GM19372 (cell line): Measurements from ENCODE around the gene SPC24.
"Not testable (repeated sequence)": the region's sequence is repeated elsewhere in the genome, so short reads cannot be mapped to it uniquely, and the experiment has no call there.

Source experiments
- ATAC-seq: cut with Tn5 transposase; IDR thresholded peaks from one replicate; pipeline ENCODE4 v1.9.1; 2021; ENCODE audit warnings: mild to moderate bottlenecking, low read depth, moderate library complexity; ENCODE audit not compliant: unreplicated experiment

SPC24 gene

DNA sequence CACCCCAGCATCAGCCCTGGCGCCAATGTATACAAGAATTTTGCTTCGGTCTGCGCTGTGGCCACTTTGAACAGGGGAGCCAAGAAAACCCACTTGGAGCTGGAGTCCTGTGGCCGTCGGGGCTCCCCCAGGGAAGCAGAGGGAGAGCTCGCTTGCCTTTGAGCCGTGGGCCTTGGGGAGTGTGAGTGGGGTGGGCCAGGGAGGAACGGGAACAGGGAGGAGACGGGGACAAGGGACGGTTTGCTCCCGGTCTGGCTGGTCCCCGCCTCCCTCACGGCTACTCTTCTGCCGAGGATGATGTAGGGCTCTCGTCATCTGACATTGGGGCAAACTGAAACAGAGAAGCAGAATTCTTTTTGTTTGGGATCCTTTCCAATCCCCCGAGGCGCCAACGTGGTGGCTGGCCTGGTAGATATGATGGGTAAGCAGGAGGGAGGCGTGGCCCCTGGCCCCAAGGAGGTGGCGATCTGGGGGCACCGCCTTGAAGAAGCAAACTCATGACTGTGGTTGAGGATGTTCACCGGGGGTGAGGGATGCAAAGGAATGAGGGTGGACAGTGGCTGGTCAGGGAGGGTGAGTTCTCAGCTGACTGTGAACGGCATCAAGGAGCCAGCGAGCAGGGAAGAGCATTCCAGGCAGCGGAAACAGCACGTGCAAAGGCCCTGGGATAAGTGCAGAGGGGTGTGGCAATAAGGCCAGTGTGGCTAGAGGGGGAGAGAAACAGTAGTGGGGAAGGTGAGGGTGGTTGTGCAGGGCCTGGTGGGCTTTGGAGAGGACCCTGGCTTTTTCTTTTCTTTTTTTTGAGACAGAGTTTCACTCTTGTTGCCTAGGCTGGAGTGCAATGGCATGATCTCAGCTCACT lies 10.9 kb upstream of the SPC24 start:
- ATAC-seq = no peak

DNA sequence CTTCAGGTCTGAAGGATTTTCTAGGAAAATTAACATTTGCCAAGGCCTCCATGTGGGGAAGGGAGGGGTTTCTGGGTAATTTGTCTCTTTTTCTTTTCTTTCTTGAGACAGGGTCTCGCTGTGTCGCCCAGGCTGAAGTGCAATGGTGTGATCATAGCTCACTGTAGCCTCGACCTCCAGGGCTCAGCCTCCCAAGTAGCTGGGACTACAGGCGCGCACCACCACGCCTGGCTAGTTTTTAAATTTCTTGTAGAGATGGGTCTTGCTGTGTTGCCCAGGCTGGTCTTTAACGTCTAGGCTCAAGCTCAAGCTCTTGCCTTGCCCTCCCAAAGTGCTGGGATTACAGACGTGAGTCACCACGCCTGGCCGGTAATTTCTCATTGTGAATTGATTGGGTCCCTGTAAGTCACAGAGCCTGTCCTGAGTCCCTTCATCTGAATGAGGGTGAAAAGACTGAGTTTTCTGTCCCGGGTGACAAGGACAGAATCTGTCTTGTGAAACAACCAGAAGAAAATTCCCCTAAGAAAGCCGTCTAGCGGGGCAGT lies 10.0 kb upstream of the SPC24 start:
- ATAC-seq = no peak

DNA sequence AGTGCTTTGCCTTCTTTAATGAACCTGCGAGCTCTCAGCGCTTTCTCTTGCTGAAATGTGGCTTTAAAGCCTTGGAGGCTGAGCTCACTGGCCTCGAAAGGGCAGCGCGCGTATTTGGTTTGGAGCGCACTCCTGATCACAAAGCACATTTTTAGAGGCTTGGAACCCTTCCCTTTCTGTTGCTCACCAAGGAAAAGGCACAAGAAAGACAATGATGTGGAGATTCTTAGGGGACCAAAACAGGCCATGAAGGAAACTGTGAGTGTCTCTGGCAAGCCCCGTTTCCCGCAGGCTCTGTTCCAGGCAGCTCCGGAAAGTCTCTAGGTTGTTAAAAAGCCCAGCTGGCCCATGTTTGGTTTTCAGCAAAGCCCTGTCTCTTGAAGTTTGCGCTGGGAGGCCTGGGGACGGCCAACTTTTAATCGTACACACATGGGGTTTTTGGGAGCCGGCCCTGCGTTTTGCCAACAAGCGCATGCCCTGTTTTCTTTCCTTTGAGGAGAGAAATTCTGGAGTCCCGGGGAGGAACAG lies 9.4 kb upstream of the SPC24 start:
- ATAC-seq = no peak

DNA sequence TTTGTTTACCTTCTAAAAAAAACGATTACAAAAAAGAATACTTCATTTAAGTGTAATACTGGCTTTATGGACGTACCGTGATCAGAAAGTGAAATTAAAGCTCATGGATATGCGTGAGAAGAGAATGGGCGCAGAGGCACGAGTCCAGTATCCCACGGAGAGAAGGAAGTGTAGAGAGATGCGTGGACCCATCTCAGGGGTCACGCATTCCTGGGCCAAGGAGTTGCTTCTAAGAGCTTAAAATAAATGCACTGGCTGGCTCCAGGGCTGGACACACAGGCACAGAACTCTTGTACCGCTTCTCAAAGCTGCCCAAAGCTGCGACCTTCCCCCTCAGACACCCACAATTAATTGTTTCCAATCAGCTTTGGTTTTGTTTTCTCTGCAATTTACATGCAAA lies 8.7 kb upstream of the SPC24 start:
- no peak for ATAC-seq

DNA sequence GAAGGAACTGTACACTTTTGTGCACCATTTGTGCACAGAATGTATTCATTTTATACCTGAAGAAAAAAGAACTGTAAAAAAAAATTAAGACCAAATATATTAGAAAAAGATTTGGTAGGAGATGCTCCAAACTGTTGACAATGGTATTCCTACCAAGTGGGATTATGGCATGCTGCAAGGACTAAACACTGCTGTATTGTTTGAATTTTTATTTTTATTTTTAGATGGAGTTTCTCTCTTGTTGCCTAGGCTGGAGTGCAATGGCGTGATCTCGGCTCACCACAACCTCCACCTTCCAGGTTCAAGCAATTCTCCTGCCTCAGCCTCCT lies 4.8 kb upstream of the SPC24 start:
- ATAC-seq = not testable (repeated sequence)

DNA sequence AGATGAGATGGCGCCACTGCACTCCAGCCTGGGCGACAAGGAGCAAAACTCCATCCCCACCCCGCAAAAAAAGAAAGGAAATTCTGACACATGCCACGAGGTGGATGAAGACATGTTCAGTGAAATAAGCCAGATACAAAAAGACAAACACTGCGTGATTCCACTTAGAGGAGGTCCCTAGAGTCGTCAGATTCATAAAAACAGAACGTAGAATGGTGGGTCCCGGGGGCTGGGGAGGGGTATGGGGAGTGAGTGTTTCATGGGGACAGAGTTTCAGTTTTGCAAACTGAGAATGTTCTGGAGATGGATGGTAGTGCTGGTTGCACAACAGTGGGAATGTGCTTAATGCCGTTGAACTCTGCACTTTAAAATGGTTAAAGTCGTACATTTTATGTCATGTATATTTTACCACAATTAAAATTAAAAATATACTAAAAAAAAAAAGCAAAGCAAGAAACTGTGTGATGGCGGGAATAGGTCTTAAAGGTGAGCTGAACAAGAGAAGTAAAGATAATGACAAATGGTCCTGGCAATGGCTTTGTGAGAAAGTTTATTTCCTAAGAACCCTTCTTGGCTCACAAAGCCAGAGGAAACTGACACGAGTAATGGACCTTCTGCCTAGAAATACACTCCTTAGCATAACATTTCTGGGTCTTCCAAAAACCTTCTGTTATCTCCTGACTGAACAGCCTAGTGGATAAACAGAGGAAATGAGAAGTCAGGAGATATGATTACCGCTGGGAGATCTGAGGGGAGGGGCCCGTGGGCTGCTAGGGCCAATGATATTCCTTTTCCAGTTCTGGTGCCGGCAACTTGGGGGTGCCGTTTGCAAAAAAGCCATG lies 4.2 kb upstream of the SPC24 start:
- no peak for ATAC-seq

DNA sequence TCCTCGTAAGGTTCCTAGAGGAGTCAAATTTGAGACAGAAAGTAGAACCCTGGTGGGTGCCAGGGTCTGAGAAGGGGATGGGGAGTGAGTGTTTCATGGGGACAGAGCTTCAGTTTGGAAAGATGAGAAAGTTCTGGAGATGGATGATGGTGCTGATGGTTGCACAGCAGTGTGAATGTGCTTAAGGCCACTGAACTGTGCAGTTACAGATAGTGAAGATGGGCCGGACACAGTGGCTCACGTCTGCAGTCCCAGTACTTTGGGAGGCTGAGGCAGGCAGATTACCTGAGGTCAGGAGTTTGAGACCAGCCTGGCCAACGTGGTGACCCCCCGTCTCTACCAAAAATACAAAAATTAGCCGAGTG lies 917 bp downstream of the SPC24 start:
- ATAC-seq = no peak

DNA sequence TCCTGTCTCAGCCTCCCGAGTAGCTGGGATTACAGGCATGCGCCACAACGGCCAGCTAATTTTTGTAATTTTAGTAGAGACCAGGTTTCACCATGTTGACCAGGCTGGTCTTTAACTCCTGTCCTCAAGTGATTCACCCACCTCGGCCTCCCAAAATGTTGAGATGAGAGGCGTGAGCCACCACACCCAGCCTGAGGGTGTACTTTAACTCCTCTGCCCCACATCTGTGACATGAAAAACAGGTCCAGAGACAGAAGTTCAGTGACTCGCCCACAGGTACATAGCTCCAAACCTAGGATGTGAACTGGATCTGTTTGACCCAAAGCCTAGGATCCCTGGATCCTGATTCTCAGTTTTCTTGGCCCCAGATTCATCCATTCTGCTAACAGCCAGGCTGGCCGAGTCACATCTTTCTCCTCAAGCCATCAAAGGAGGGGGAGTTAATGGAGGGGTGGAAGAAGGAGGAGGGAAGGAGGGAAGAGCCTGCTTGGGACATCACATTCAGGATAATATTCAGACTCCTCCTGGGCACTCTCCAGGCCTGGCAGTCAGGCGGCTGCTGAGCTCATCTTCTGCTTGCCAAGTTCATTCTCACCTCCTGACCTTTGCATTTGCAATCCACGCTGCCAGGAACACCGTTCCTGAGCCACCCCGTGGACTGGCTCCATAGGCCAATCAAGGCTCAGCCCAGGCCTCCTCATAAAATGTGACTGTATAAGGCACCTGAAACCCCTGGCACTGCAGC lies 3.1 kb downstream of the SPC24 start:
- no peak for ATAC-seq

DNA sequence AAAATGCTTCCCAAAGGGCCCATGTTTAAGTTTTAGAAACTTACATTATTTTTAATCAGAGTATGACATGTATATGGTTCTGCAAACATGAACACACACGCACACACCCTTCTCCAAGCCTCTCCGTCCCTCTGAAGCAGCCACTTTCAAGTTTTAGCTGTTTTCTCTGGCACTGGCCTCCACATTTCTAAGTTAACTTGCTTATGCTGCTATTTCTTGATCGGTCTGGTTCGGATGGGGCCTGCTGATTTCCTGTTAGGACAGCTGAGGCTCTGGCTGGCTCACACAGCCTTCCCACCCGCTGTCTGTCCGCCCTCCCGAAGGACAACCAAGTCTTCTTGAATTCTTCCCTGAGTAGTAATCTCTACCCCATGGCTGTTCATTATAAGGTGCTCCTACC lies 4.4 kb downstream of the SPC24 start:
- ATAC-seq = no peak

DNA sequence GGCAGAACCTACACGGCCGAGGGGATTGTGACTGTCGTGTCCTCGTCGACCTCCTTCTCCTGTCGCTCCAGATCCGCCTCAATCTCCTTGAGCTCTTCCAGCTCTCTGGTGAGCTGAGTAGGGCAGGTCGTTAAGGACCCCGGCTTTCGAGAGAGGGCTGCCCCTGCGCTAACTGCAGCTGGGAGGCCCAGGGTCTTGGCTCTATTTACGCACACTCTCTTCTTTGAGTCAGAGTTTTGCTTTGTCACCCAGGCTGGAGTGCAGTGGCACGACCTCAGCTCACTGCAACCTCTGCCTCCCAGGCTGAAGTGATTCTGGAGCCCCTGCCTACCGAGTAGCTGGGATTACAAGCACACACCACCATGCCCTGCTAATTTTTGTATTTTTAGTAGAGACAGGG lies 7.6 kb downstream of the SPC24 start:
- ATAC-seq = no peak

DNA sequence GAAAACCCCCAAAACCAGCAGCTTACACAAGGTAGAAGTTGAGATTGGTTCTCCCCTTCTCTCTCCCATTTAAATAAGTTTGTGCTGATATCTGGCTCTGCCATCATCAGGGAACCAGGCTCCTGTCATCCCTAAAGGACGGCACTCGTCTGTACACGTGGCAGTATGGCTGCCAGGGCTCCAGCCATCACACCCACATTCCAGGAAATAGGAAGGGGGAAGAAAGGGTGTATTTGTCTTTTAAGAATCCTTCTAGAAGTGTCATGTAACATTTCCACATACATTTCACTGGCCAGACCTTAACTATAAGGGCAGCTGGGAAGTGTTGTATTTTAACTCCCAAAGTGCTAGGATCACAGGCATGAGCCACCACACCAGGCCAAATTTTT lies 10.1 kb downstream of the SPC24 start:
- ATAC-seq = no peak

DNA sequence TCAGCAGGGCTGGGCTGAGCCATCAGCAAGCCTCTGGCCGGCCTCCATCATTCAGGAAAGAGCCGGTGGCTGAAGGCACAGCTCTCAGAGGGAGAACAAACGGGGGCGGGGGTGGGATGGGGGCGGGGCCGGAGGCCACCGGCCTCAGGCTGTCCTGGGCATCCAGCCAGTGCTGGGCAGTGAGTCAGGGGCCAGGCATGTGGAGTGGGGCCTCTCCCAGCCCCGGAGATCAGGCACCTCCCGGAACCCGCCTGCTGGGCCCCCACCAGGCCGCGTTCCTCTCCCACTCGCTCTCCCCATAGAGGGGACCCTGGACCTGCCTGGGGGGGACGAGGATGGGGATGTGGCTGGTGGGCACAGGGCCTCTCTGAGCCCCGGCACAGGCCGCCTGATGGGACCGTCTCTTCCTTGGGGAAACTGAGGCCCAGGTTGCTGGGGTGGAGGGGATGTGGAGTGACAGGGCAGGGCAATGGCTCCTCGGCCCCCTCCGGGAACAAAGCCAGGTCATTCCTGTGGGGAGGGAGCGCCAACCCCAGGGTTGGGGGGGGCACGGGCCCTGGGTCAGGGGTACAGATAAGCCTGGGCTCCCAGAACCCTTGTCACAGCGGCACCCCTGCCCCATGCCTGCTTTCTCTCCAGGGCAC lies 12.9 kb downstream of the SPC24 start:
- no peak for ATAC-seq

DNA sequence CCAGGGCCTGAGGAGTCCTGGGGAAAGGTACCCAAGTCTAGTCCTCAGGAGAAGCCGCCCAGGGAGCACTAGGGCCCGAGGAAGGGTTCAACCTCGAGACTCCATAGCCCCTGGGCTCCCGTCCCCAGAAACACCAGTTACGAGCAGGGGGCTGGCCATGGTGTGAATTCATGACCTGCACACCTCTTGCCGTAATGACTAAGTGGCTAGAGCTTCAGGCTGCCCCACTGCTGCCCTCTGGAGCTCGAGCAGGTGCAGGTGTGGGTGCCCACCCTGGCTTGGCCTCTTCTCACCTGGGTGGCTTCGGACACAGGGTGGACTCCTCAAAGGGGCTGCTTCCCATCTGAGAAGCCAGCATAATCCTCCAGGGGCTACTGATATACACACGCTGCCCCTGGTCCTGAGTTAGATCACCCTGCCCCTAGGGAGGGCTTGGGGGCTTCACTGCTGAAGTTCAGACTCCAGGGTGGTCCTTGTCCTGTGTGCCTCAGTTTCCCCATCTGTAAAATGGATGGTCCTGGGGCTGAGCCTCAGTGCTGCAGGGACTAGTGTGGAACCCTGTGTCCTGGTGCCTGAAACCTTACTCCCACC lies 13.6 kb downstream of the SPC24 start:
- no peak for ATAC-seq

DNA sequence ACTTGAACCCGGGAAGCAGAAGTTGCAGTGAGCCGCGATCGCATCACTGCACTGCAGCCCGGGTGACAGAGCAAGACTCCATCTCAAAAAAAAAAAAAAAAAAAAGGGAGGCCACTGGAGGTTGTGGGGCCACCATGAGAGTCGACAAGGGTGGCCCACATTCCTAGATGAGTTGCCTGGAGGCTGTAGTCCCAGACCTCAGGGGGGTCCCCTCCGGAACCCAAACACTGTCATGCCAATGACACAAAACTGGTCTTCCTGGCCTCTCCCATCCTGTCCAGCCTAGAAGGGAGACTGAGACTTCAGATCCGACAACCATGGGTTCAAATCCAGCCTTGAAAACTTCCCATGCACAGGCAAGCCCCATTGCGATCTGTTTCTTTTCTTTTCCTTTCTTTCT lies 14.7 kb downstream of the SPC24 start:
- no peak for ATAC-seq

DNA sequence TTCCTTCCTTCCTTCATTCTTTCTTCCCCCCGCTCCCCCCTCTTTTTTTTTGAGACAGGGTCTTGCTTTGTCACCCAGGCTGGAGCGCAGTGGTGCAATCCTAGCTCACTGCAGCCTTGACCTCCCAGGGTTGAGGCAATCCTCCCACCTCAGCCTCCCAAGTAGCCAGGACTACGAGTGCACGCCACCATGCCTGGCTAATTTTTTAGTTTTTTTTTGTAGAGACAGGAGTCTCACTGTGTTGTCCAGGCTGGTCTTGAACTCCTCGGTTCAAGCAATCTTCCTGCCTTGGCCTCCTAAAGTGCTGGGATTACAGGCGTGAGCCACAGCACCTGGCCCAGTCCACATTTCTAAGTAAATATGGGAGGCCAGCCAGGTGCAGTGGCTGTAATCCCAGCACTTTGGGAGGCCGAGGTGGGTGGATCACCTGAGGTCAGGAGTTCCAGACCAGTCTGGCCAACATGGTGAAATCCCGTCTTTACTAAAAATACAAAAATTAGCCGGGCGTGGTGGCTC lies 15.5 kb downstream of the SPC24 start:
- ATAC-seq = not testable (repeated sequence)

DNA sequence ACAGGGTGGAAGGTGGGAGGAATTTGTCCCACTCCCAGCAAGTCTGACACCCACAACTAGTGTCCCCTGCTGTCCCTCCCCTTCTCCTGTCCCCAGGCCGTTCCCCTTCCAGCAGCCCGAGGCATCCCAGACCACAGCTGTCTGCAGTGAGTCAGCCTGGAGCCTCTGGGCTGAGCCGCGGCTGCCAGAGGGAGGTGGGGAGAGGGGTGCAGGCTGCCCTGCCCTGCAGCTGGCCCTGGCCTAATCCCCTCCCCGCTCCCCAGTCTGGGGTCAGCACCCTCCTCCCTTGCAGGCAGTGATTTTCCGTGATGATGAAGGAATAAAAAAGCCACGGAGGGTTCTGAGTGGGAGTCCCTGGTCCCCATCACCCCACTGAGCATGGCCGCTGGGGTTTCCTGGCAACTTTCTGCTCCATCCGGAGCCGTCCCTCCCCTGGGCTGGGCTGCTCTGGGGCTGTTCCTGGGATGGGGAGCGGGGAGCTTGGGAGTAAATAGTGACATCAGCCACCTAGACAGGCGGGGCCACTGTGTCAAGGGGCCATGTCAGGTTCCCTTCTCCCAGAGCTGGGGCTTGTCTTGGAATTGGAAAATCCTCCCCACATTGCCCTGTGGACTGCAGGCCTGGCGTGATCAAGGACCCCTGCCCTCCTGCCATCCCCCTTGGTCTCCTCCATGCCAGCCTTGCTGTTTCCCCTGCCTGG lies 16.8 kb downstream of the SPC24 start:
- ATAC-seq = no peak

DNA sequence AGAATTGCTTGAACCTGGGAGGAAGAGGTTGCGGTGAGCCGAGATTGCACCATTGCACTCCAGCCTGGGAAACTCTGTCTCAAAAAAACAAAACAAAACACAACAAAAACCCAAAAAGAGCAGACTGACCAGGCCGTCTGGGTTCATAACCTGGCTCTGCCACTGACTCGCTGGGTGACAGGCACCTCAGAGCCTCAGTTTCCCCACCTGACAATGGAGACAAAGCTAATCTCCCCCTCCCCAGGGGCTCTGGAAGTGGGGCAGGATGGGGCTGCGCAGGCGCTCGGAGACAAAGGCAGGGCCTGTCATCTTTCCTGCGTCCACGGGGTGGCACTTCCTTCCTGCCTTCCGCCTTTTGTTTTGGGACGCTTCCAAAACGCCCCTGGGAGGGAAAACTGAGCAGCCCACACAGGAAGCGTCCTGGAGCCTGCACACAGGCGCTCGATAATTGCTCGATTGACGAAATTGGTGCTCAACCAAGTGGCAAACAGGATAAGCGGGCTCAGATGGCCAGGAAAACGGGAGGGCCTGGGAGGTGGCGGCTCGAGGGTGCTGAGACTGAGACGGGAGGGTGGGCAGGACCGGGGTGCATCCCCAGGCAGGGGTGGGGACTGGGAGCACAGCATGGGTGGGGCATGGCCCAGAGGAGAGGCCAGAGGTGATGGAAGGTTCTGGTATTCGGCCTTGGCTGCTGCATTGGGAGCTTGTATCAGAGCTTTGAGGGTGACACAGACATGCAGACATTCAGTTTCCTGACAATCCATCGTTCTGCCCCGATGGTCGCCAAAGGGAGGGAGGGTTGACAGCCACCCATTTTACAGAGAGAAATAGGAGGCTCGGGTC lies 17.8 kb downstream of the SPC24 start:
- ATAC-seq = no peak

DNA sequence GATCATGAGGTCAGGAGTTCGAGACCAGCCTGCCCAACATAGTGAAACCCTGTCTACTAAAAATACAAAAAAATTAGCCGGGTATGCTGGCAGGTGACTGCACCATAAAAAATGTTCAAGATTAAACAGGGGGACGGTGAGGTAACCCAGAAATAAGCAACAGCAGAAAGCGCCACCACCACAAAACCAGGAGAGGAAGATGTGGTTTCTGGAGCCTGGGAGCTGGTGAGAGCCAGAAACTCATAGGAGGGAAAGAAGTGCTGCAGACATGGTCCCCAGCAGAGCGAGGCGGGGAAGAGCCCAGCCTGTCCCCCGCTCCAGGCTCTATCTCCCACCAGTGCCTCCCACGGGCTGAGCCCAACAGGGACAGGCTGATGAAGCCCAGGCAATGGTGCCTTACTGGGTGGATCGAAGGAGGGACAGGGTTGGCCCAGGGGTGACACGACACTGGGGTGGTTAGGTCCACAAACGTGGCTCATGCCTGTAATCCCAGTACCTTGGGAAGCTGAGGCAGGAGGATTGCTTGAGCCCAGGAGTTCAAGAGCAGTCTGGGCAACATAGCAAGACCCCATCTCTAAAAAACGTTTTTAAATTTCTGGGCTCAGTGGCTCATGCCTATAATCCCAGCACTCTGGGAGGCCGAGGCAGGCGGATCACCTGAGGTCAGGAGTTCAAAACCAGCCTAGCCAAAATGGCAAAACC lies 19.0 kb downstream of the SPC24 start:
- no peak for ATAC-seq
